Daoy (cell line): ENCODE measurements around the gene TBC1D22A. TPM values are rescaled to one million over a fixed set of nuclear protein-coding genes. Genes with fewer than 3 reads are reported as not detected.

Experiments
- DNase-seq: peaks from one replicate; pipeline ENCODE4 v3.0.0-alpha.2; 2015; ENCODE audit warnings: low read depth
- total RNA-seq: library from RNA; depleted of rRNA; stranded (reverse); fragments of >200 nt; shearing (Covaris generic); gene quantifications from 2 replicates; pipeline ENCODE4 v1.2.3, GENCODE V29; 2014

TBC1D22A gene
- total RNA-seq, 1 experiment from 2014 or later = 8.7 TPM

GRCh38 chr22:47059076-47059475, 296.6 kb downstream of the TBC1D22A start:
- no peak for DNase-seq

GRCh38 chr22:47059701-47060161, 297.3 kb downstream of the TBC1D22A start:
- DNase-seq = no peak

GRCh38 chr22:47060718-47061117, 298.3 kb downstream of the TBC1D22A start:
- DNase-seq = no peak

- no peak for DNase-seq
These were observed 298.8 kb downstream of the TBC1D22A start for GRCh38 chr22:47061226-47061625.

- no peak for DNase-seq
These were observed 299.7 kb downstream of the TBC1D22A start for GRCh38 chr22:47062126-47062525.

GRCh38 chr22:47063071-47063509, 300.6 kb downstream of the TBC1D22A start:
- DNase-seq = no peak

GRCh38 chr22:47063606-47064005, 301.2 kb downstream of the TBC1D22A start:
- no peak for DNase-seq

GRCh38 chr22:47064016-47064415, 301.6 kb downstream of the TBC1D22A start:
- DNase-seq = no peak

GRCh38 chr22:47064416-47064815, 302.0 kb downstream of the TBC1D22A start:
- no peak for DNase-seq

- DNase-seq = no peak
These were observed 303.5 kb downstream of the TBC1D22A start for GRCh38 chr22:47065756-47066615.

- DNase-seq = no peak
These were observed 304.1 kb downstream of the TBC1D22A start for GRCh38 chr22:47066616-47066905.

- no peak for DNase-seq
These were observed 305.0 kb downstream of the TBC1D22A start for GRCh38 chr22:47067321-47067890.

GRCh38 chr22:47067911-47068625, 305.6 kb downstream of the TBC1D22A start:
- no peak for DNase-seq

GRCh38 chr22:47068626-47068996, 306.2 kb downstream of the TBC1D22A start:
- no peak for DNase-seq

GRCh38 chr22:47069270-47069669, 306.8 kb downstream of the TBC1D22A start:
- no peak for DNase-seq

GRCh38 chr22:47071078-47071806, 308.8 kb downstream of the TBC1D22A start:
- DNase-seq = no peak

- no peak for DNase-seq
These were observed 309.6 kb downstream of the TBC1D22A start for GRCh38 chr22:47071807-47072641.

GRCh38 chr22:47072642-47072967, 310.2 kb downstream of the TBC1D22A start:
- no peak for DNase-seq

- DNase-seq = no peak
These were observed 310.6 kb downstream of the TBC1D22A start for GRCh38 chr22:47073075-47073474.

- DNase-seq = no peak
These were observed 311.7 kb downstream of the TBC1D22A start for GRCh38 chr22:47074105-47074504.

- DNase-seq = no peak
These were observed 313.1 kb downstream of the TBC1D22A start for GRCh38 chr22:47075568-47075967.
